ENCODE data around the gene HOMER1.
"Not testable (repeated sequence)": the region's sequence is repeated elsewhere in the genome, so short reads cannot be mapped to it uniquely, and the experiment has no call there.

Gene HOMER1

DNA sequence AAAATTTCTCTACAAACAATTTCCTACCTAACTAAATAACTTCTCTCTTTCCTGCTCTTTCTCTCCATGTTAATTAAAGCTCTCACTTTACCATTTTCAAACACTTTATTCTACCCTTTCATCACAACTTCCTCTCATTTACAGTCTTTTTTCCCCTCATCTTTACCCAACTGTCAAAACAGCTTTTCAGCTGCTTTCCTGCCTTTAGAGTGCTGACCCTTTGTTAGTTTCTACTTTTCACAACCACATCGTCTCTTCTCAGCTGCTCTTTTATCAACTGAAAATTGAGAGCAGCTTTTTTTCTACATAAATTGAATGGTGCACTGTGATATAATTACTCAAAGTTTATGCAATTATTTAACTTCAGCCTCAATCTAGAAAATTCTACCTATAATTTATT lies 3.1 kb upstream of the HOMER1 start:
- H3K27ac ChIP-seq = no peak overlapping the region
- TF ChIP-seq ZFX (IDR thresholded peaks at IDR 0.05) (no peak), CTCF (conservative IDR thresholded peaks at IDR 0.05) (no peak)

DNA sequence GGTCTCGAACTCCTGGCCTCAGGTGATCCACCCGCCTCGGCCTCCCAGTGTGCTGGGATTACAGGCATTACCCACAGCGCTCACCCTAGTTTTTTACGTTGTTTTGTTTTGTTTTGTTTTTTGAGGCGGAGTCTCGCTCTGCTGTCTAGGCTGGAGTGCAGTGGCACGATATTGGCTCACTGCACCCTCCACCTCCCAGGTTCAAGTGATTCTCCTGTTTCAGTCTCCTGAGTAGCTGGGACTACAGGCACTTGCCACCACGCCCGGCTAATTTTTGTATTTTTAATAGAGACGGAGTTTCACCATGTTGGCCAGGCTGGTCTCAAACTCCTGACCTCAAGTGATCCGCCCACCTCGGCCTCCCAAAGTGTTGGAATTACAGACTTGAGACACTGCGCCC lies 2.4 kb upstream of the HOMER1 start:
- not testable (repeated sequence) for H3K27ac ChIP-seq

DNA sequence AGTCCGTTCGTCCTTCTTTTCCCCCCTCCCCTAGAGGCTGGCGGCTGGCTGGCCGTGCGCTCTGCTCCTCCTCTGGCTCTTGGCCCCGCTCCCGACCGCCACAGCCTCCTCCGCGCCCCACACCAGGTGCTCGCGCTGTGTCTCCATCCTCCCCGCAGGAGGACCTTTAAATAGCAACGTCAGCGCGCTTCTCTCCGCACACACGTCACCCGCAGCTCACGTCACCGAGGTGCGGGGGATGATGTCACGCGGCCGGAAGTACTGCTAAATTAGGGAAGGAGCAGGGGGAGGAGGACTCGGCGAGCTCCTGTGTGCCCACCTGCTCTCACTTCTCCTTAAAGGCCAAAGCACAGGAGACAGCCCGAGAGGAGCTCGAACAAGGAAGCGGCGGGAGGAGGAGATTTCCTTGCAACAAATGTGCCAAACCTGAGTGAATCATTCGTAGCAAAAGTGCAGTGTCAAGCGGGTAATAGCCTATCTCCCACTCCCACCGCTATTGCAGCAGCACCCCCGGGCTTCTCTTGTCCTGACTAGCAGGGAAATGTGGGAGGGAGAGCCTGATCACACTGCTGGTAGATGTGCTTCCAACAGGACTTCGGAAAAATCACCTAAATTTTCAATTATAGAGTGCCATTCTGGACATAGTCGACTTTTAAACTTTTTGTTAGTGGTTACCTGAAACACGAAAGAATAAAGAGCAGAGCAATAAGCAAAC lies 614 bp upstream of the HOMER1 start:
- H3K27ac ChIP-seq = peak overlapping the region; percentile 81
- no peak for TF ChIP-seq CTCF (conservative IDR thresholded peaks at IDR 0.05)
- peak; percentile 21; the same call in 1 of the 2 replicates for TF ChIP-seq ZFX (IDR thresholded peaks at IDR 0.05)

- H3K27ac ChIP-seq = peak overlapping the region; percentile 81
- TF ChIP-seq ZFX (IDR thresholded peaks at IDR 0.05) = no peak
- TF ChIP-seq CTCF (conservative IDR thresholded peaks at IDR 0.05) = no peak
Measured at GRCh38 chr5:79513308-79513703, 628 bp downstream of the HOMER1 start.

DNA sequence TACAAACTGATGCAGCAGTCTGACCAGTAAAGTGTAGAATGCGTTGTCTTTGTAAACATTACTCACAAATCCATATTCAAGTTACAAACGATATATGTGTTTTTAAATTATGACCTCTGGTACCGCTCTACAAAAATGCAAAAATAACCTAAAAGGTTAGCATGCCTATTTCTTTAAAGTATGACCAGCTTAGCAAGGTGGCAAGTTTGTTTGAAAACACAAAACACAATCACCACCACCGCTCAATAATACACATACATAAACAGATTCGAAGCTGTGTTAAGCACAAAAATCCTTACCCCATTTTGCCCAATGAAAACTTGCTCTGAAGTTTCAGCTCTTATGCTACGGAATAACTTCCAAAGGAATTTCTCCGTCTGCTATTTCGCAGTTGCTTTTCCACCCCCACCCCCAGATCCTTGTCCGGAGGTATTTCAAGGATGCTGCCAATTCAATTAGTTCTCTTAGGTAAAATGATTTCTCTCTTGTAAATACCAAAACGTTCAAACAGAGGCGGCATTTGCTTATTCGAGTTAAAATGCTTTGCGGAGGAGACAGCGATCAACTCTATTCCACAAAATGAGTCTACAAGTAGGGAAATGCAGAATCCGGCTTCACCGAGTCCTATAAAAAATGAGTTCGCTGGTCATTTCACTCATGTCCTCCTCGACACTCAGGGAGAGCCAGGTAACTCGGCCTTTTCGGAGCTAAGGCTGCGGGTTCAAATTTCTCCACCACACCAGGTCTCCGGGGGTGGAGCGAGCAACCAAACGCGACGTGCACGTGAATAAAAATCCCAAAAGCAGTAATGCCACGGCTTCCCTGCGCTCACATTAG lies 1.2 kb downstream of the HOMER1 start:
- TF ChIP-seq CTCF (conservative IDR thresholded peaks at IDR 0.05) (no peak), ZFX (IDR thresholded peaks at IDR 0.05) (no peak)
- H3K27ac ChIP-seq = peak overlapping the region; percentile 81

DNA sequence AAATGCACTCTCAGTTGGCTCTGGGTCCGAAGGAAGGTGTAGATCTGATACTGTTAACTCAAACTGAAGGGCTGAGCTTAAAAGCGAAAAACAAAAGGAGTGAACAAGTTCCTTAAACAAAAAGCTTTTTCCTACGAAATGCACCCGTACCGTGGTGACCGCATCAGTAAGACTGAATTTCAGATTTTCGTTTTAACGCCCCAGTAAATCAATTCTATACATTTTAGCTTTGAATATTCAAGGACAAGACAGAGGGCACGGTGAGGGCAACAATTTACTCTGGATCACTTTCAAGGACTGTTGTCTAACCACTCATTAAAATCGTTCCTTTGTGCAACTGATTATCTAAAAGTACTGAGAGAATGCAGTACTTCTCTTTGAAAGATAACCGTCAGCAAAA lies 1.9 kb downstream of the HOMER1 start:
- TF ChIP-seq CTCF (conservative IDR thresholded peaks at IDR 0.05) (no peak), ZFX (IDR thresholded peaks at IDR 0.05) (no peak)
- no peak overlapping the region for H3K27ac ChIP-seq

- no peak for TF ChIP-seq CTCF (conservative IDR thresholded peaks at IDR 0.05)
- no peak for TF ChIP-seq ZFX (IDR thresholded peaks at IDR 0.05)
- H3K27ac ChIP-seq = no peak overlapping the region
Measured at GRCh38 chr5:79510638-79511037, 3.3 kb downstream of the HOMER1 start.

All from C4-2B (cell line).